ENCODE measurements around the gene IGF1R.
A peak's percentile ranks its signal among the peaks of the same experiment; 100 is the strongest.

IGF1R gene

DNA sequence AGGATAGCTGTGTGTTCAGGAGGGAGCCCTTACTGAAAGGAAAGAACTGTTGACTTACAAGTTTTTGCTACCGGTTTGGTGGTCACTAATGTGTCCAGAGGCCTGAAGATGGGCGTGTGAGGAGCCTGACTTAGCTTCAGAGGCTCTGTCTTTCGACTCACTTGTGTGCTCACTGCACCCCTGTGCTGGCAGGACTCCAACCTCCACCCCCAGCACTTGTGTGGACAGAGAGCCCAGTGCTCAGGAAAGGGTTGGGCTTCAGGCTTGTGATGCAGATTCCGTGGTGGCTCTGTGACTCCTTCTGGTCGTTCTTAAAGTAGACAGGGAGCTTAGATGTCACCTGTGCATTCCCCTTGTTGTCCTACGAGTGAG is 258.4 kb downstream of the IGF1R start:
- Histone ChIP-seq H3K27me3 (no peaks in the 10 kb centered on the region), H3K27ac (no peak overlapping the region), H3K4me1 (peaks cover 6 to 37% (median 29%) of the 10 kb centered on the region in 10 experiments), H3K4me2 (peak overlapping the region in 7 of 11 experiments; percentile 21 to 50 (median 40); a peak in 13 of 22 replicates), H4K20me1 (peaks cover 30 to 95% (median 77%) of the 10 kb centered on the region in 11 experiments; a peak in 20 of 22 replicates), H3K9ac (no peak overlapping the region), H3K4me3 (no peak overlapping the region), H3K36me3 (peaks cover 73 to 100% (median 92%) of the 10 kb centered on the region in 11 experiments), H3K9me3 (replicated peaks in 1 of 11) (no peaks in the 10 kb centered on the region)
- TF ChIP-seq Cebpa-rat (IDR thresholded peaks at IDR 0.05): no peak

GRCh38 chr15:98907927-98908471 is 259.7 kb downstream of the IGF1R start:
- Histone ChIP-seq H3K36me3 (peaks cover 74 to 100% (median 92%) of the 10 kb centered on the region in 11 experiments), H3K4me1 (peaks cover 6 to 37% (median 29%) of the 10 kb centered on the region in 10 experiments), H4K20me1 (peaks cover 30 to 89% (median 69%) of the 10 kb centered on the region in 11 experiments; a peak in 20 of 22 replicates), H3K9ac (no peak overlapping the region), H3K27me3 (no peaks in the 10 kb centered on the region), H3K4me3 (no peak overlapping the region), H3K9me3 (replicated peaks in 1 of 11) (no peaks in the 10 kb centered on the region), H3K4me2 (peak overlapping the region in 5 of 11 experiments; percentile 26 to 50 (median 40); a peak in 10 of 22 replicates), H3K27ac (peak overlapping the region in 3 of 11 experiments; percentile 16 to 34 (median 17); a peak in 3 of 22 replicates)
- no peak for TF ChIP-seq Cebpa-rat (IDR thresholded peaks at IDR 0.05)

DNA sequence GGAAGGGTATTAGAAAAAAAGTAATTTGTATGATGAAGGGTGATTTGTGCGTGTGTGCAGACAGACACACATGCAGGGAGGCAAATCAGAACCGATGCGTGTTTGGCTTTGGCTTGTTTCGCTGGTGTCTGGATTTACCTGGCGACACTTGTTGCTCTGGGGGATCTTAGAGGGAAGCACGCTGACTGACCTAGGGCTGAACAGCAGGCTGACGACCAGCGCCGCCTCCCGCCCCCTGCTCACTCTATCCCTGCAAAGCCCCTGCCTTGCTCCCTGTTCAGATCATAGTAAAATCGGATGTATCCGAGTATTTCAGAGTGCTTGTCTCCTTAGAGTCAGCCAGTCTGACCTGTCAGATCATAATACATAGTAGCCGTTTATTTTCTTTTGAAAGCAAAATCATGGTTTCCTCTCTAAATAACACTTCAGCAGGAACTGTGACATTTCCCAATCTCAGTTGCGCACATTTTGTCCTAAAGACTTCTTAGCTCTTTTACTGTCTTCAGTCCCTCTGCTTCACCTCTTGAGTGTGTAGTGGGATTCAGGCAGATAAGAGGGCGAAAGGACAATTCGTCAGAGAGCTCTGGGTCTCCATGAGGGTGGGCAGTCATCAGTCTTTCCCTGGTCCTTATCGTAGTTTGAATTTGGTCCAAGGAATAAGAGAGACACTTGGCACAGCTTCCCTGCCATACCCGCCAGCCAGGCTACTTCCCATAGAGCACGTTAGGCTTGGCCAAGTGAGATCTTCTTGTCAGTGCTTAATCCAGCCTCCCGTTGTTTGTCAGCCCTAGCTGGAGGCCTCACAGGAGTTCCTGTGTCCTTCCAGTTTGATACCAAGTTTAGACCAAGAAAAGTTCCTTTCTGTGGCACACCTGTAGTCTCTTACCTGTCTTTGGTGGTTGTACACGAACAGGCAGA is 261.9 kb downstream of the IGF1R start:
- TF ChIP-seq Cebpa-rat (IDR thresholded peaks at IDR 0.05): no peak

DNA sequence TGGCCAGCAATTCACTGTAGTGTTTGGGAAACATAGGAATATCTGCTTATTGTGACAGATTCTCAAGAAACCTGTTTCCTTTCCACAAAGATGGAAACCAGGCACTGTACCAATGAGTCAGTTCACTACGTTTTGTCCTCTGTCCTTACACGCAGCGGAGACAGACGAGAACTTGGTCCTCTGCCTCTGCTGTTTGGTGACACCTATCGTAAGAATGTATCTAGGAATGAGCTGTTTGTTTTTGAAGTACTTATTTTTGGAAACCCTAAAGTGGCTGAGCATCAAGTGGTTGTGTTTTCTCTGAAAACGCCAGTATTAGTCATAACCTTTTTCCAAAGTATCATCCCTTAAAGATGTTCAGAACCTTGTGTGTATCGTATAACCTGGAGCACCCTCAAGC is 266.3 kb downstream of the IGF1R start:
- TF ChIP-seq Cebpa-rat (IDR thresholded peaks at IDR 0.05): no peak
- peaks cover 14 to 32% (median 21%) of the 10 kb centered on the region in 10 experiments; a peak in 19 of 20 replicates for H3K4me1 ChIP-seq
- H3K4me2 ChIP-seq: peak overlapping the region in 10 of 11 experiments; percentile 7 to 57 (median 22); a peak in 14 of 22 replicates
- peaks cover 0 to 43% (median 14%) of the 10 kb centered on the region in 11 experiments; a peak in 12 of 22 replicates for H4K20me1 ChIP-seq
- H3K27ac ChIP-seq: peak overlapping the region in 5 of 11 experiments; percentile 10 to 44 (median 23); a peak in 2 of 22 replicates
- H3K9me3 ChIP-seq (replicated peaks in 1 of 11): no peaks in the 10 kb centered on the region
- no peak overlapping the region for H3K9ac ChIP-seq
- H3K4me3 ChIP-seq: no peak overlapping the region
- no peaks in the 10 kb centered on the region for H3K27me3 ChIP-seq
- peaks cover 97 to 100% (median 100%) of the 10 kb centered on the region in 11 experiments for H3K36me3 ChIP-seq

More for the DNA sequence above, 261.9 kb downstream of the IGF1R start:
- no peak overlapping the region for H3K27ac ChIP-seq
- H3K4me1 ChIP-seq: peaks cover 14 to 46% (median 40%) of the 10 kb centered on the region in 10 experiments; a peak in 19 of 20 replicates
- no peak overlapping the region for H3K9ac ChIP-seq
- no peaks in the 10 kb centered on the region for H3K9me3 ChIP-seq (replicated peaks in 1 of 11)
- peaks cover 23 to 70% (median 52%) of the 10 kb centered on the region in 11 experiments; a peak in 20 of 22 replicates for H4K20me1 ChIP-seq
- no peak overlapping the region for H3K4me3 ChIP-seq
- no peaks in the 10 kb centered on the region for H3K27me3 ChIP-seq
- no peak overlapping the region for H3K4me2 ChIP-seq
- peaks cover 86 to 100% (median 99%) of the 10 kb centered on the region in 11 experiments for H3K36me3 ChIP-seq

DNA sequence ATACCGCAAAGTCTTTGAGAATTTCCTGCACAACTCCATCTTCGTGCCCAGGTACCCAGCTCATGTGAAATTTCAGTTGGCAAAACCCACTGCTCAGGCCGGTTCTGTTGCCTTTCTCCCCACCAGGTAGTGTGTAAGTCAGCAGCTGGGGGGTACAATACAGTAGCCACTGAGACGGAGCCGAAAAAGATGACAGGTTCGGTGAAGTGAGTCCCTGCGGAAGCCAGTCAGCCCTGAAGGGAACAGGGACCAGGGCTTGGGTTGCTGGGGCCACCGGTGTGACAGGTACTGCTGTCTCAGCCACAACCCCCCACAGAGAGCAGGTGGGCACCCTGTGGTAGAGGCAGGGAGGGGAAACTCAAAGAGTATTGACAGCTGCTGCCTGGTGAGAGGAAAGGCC is 268.5 kb downstream of the IGF1R start:
- H3K4me2 ChIP-seq: no peak overlapping the region
- H3K36me3 ChIP-seq: peaks cover 97 to 100% (median 100%) of the 10 kb centered on the region in 11 experiments
- peaks cover 0 to 45% (median 0%) of the 10 kb centered on the region in 11 experiments; a peak in 10 of 22 replicates for H4K20me1 ChIP-seq
- TF ChIP-seq Cebpa-rat (IDR thresholded peaks at IDR 0.05): no peak
- H3K4me1 ChIP-seq: peaks cover 14 to 47% (median 31%) of the 10 kb centered on the region in 10 experiments; a peak in 19 of 20 replicates
- H3K27ac ChIP-seq: no peak overlapping the region
- H3K9me3 ChIP-seq (replicated peaks in 1 of 11): peaks cover 0 to 5% (median 0%) of the 10 kb centered on the region in 11 experiments; a peak in 1 of 22 replicates
- H3K27me3 ChIP-seq: no peaks in the 10 kb centered on the region
- no peak overlapping the region for H3K4me3 ChIP-seq
- H3K9ac ChIP-seq: no peak overlapping the region

- peaks cover 97 to 100% (median 100%) of the 10 kb centered on the region in 11 experiments for H3K36me3 ChIP-seq
- H4K20me1 ChIP-seq: peaks cover 0 to 51% (median 2%) of the 10 kb centered on the region in 11 experiments; a peak in 10 of 22 replicates
- H3K27me3 ChIP-seq: no peaks in the 10 kb centered on the region
- H3K4me3 ChIP-seq: no peak overlapping the region
- no peak overlapping the region for H3K9ac ChIP-seq
- peaks cover 14 to 47% (median 31%) of the 10 kb centered on the region in 10 experiments; a peak in 19 of 20 replicates for H3K4me1 ChIP-seq
- no peak overlapping the region for H3K4me2 ChIP-seq
- TF ChIP-seq Cebpa-rat (IDR thresholded peaks at IDR 0.05): no peak
- peaks cover 0 to 5% (median 0%) of the 10 kb centered on the region in 11 experiments; a peak in 1 of 22 replicates for H3K9me3 ChIP-seq (replicated peaks in 1 of 11)
- H3K27ac ChIP-seq: no peak overlapping the region
Measured at GRCh38 chr15:98917417-98917816, 269.1 kb downstream of the IGF1R start.

DNA sequence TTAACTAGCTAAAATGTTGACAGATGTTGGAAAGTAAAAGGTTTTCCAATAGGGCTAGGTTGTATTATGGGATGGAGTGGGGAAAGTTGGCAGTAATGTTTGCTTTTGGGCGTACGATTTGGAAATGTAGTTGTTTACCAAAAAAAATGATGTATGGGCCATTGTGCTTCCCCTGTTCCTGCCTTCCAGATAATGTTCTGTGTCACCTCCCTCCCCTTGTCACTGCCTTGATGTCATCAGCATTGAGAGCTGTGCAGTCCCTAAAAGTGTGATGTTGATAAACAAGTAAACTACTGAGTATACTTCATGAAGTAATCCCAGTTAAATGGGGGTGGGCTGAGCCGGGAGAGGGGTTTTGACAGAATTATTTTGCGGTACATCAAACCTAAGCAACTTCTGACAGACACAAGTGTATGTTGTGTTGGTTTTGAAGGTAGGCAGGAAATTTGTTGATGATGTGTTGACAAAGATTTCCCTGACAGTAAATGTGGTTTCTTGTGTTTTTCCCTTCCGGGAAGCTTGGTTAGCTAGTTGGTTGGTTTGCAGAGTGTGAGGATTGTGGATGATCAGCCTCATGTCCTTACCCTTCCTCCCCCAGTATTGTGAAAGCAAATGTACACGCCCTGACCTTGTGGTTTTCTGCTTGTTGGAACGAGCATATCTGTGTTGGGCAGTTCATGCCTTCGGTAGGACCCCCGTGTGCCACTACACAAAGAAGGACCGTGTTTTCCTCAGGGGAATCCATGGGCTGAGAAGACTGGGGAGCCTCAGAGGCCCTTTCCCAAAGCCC is 271.9 kb downstream of the IGF1R start:
- H3K9me3 ChIP-seq (replicated peaks in 1 of 11): peaks cover 0 to 5% (median 0%) of the 10 kb centered on the region in 11 experiments; a peak in 1 of 22 replicates
- H3K4me3 ChIP-seq: no peak overlapping the region
- H4K20me1 ChIP-seq: peaks cover 0 to 54% (median 12%) of the 10 kb centered on the region in 11 experiments; a peak in 10 of 22 replicates
- no peaks in the 10 kb centered on the region for H3K27me3 ChIP-seq
- peaks cover 97 to 100% (median 100%) of the 10 kb centered on the region in 11 experiments for H3K36me3 ChIP-seq
- H3K27ac ChIP-seq: peak overlapping the region in 8 of 11 experiments; percentile 14 to 71 (median 46); a peak in 14 of 22 replicates
- no peak for TF ChIP-seq Cebpa-rat (IDR thresholded peaks at IDR 0.05)
- peaks cover 0 to 30% (median 16%) of the 10 kb centered on the region in 10 experiments; a peak in 15 of 20 replicates for H3K4me1 ChIP-seq
- peak overlapping the region in 5 of 11 experiments; percentile 6 to 52 (median 43); a peak in 10 of 22 replicates for H3K4me2 ChIP-seq
- peak overlapping the region in 2 of 11 experiments; percentile 16 to 24; a peak in 1 of 22 replicates for H3K9ac ChIP-seq

DNA sequence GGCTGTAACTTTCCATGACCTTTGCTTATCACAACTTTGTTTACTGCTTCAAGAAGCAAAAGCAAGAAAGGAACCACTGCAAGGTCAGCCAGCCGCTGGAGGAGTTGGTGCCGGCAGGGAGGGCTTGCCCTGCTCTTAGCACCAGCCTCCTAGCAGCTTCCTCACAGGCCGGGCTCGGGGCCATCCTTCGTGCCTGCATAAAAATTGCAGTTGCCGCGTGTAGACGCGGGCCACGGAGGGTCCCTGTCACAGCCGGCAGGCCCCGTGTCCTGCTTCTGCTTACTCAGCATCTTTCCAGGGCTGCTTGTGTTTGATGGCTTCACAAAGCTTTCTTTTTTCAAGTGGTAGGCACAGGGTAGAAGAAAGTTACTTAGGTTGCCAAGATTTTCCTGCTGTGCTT is 274.8 kb downstream of the IGF1R start:
- H3K27ac ChIP-seq: no peak overlapping the region
- no peaks in the 10 kb centered on the region for H3K27me3 ChIP-seq
- no peak overlapping the region for H3K4me3 ChIP-seq
- H3K4me1 ChIP-seq: peaks cover 0 to 31% (median 14%) of the 10 kb centered on the region in 10 experiments; a peak in 15 of 20 replicates
- TF ChIP-seq Cebpa-rat (IDR thresholded peaks at IDR 0.05): no peak
- no peak overlapping the region for H3K9ac ChIP-seq
- H3K4me2 ChIP-seq: no peak overlapping the region
- H3K36me3 ChIP-seq: peaks cover 86 to 100% (median 99%) of the 10 kb centered on the region in 11 experiments
- peaks cover 0 to 5% (median 0%) of the 10 kb centered on the region in 11 experiments; a peak in 1 of 22 replicates for H3K9me3 ChIP-seq (replicated peaks in 1 of 11)
- peaks cover 0 to 58% (median 16%) of the 10 kb centered on the region in 11 experiments; a peak in 14 of 22 replicates for H4K20me1 ChIP-seq

Data from BLaER1 treated with 17β-estradiol and CSF1 and Interleukin-3, amounts not matched to agents 10 nM and 100 nM (cell line).